HS-27A (cell line): ENCODE measurements around the gene HTR3E.
"Not testable (repeated sequence)": the region's sequence is repeated elsewhere in the genome, so short reads cannot be mapped to it uniquely, and the experiment has no call there.

Source experiments
- DNase-seq: peaks from one replicate; pipeline ENCODE4 v3.0.0-alpha.2; 2012; ENCODE audit warnings: low read depth, missing footprints

HTR3E gene

GRCh38 chr3:184096811-184097383, at the start of gene HTR3E:
HTR3E (plus strand) TSS chr3:184097064; CDS start chr3:184097530, 466 bp downstream.
- no peak for DNase-seq

GRCh38 chr3:184050217-184050847, 46.5 kb upstream of the HTR3E start:
- DNase-seq = no peak

GRCh38 chr3:184052767-184053166, 44.1 kb upstream of the HTR3E start, which contains the start of gene HTR3C:
HTR3C (plus strand) TSS chr3:184053047; CDS start chr3:184053081, 34 bp downstream.
- DNase-seq = no peak

GRCh38 chr3:184058029-184058428, 38.8 kb upstream of the HTR3E start:
- no peak for DNase-seq

GRCh38 chr3:184059424-184059823, 37.4 kb upstream of the HTR3E start:
- DNase-seq = no peak

GRCh38 chr3:184062637-184063036, 34.2 kb upstream of the HTR3E start:
- DNase-seq = no peak

- DNase-seq = no peak
Observed at GRCh38 chr3:184066211-184066610, 30.7 kb upstream of the HTR3E start.

- no peak for DNase-seq
Observed at GRCh38 chr3:184067573-184068055, 29.2 kb upstream of the HTR3E start.

- no peak for DNase-seq
Observed at GRCh38 chr3:184068344-184068743, 28.5 kb upstream of the HTR3E start.

GRCh38 chr3:184071142-184071541, 25.7 kb upstream of the HTR3E start:
- not testable (repeated sequence) for DNase-seq

GRCh38 chr3:184073621-184074020, 23.2 kb upstream of the HTR3E start:
- no peak for DNase-seq

- no peak for DNase-seq
Observed at GRCh38 chr3:184075901-184076300, 21.0 kb upstream of the HTR3E start.

- no peak for DNase-seq
Observed at GRCh38 chr3:184077881-184078280, 19.0 kb upstream of the HTR3E start.

GRCh38 chr3:184078851-184079250, 18.0 kb upstream of the HTR3E start:
- DNase-seq = no peak

- DNase-seq = no peak
Observed at GRCh38 chr3:184081116-184081830, 15.6 kb upstream of the HTR3E start.

- DNase-seq = no peak
Observed at GRCh38 chr3:184082034-184082433, 14.8 kb upstream of the HTR3E start.

GRCh38 chr3:184082465-184082864, 14.4 kb upstream of the HTR3E start:
- no peak for DNase-seq

GRCh38 chr3:184085389-184085852, 11.4 kb upstream of the HTR3E start:
- no peak for DNase-seq

- no peak for DNase-seq
Observed at GRCh38 chr3:184092199-184092598, 4.7 kb upstream of the HTR3E start.

GRCh38 chr3:184097556-184097955, 692 bp downstream of the HTR3E start:
- no peak for DNase-seq

GRCh38 chr3:184099806-184100686, 3.2 kb downstream of the HTR3E start:
- no peak for DNase-seq

- no peak for DNase-seq
Observed at GRCh38 chr3:184110316-184110725, 13.5 kb downstream of the HTR3E start.
